IMR-90 (cell line): ENCODE data around the gene PARD3. TPM values are rescaled to one million over a fixed set of nuclear protein-coding genes. Genes with fewer than 3 reads are reported as not detected.

Experiments used
- ATAC-seq: fragments of 200-7000 bp; cut with Tn5 transposase; 2 replicates; pipeline ENCODE4 v1.9.1; 2020; ENCODE audit warnings: low read depth, mild to moderate bottlenecking, moderate library complexity
- BruUV-seq: library from RNA; stranded (reverse); fragments of 400-500 nt; replicated peaks from 2 replicates; lab custom pipeline; 2021; lab: Mats Ljungman, UMichigan
- CTCF ChIA-PET: fragments of 300-600 bp; formaldehyde crosslinking; extraction: SDS; loops from one replicate; lab custom pipeline; 2021; ENCODE audit warnings: antibody characterized with exemption; lab: Yijun Ruan, JAX
- POLR2A ChIA-PET: fragments of 300-600 bp; sonication (Branson Sonifier 250); formaldehyde crosslinking; loops from one replicate; lab custom pipeline; 2022; ENCODE audit warnings: antibody characterized with exemption; ENCODE audit not compliant: unreplicated experiment; lab: Charles Lee
- DNase-seq: peaks from one replicate; pipeline ENCODE4 v3.0.0; 2013
- H2AFZ ChIP-seq: replicated peaks from 2 replicates; pipeline ENCODE3; 2013; ENCODE audit warnings: low read length, mild to moderate bottlenecking; ENCODE audit not compliant: poor library complexity
- H2AK5ac ChIP-seq: 2 replicates; pipeline ENCODE4 v1.6.1; 2013; ENCODE audit warnings: low read depth, low read length, inconsistent platforms
- H2AK9ac ChIP-seq: replicated peaks from 2 replicates; pipeline ENCODE3; 2013; ENCODE audit warnings: mild to moderate bottlenecking, low read depth, low read length, moderate library complexity; ENCODE audit not compliant: poor library complexity
- H2BK120ac ChIP-seq: 2 replicates; pipeline ENCODE4 v1.6.1; 2013; ENCODE audit warnings: low read depth, low read length, inconsistent platforms
- H2BK15ac ChIP-seq: 3 replicates; pipeline ENCODE4 v1.6.1; 2013; ENCODE audit warnings: low read depth, low read length, inconsistent platforms
- H2BK20ac ChIP-seq: 2 replicates; pipeline ENCODE4 v1.6.1; 2013; ENCODE audit warnings: low read depth, mild to moderate bottlenecking, inconsistent platforms, low read length, moderate library complexity
- H2BK5ac ChIP-seq: 2 replicates; pipeline ENCODE4 v1.6.1; 2013; ENCODE audit warnings: mild to moderate bottlenecking, low read depth, low read length, inconsistent platforms; ENCODE audit not compliant: poor library complexity, severe bottlenecking
- H3K14ac ChIP-seq: replicated peaks from 2 replicates; pipeline ENCODE4 v1.6.1; 2013; ENCODE audit warnings: low read depth, low read length, inconsistent platforms
- H3K18ac ChIP-seq: 2 replicates; pipeline ENCODE4 v1.6.1; 2013; ENCODE audit warnings: low read depth, low read length, control low read depth
- H3K23ac ChIP-seq: 2 replicates; pipeline ENCODE4 v1.6.1; 2013; ENCODE audit warnings: low read depth, low read length, inconsistent platforms
- H3K27ac ChIP-seq: 2 replicates; pipeline ENCODE4 v1.5.1; 2013; ENCODE audit warnings: mild to moderate bottlenecking, control low read depth, low read length; ENCODE audit not compliant: insufficient read depth
- H3K27me3 ChIP-seq: 2 replicates; pipeline ENCODE4 v1.6.1; 2013; ENCODE audit warnings: low read length; ENCODE audit not compliant: control insufficient read depth, insufficient read depth
- H3K36me3 ChIP-seq: 2 replicates; pipeline ENCODE4 v1.6.1; 2013; ENCODE audit warnings: low read length, mixed read lengths; ENCODE audit not compliant: control insufficient read depth, insufficient read depth
- H3K4ac ChIP-seq: 2 replicates; pipeline ENCODE4 v1.6.1; 2013; ENCODE audit warnings: low read depth, low read length, inconsistent platforms
- H3K4me1 ChIP-seq: 2 replicates; pipeline ENCODE4 v1.6.1; 2013; ENCODE audit warnings: low read length, mixed read lengths; ENCODE audit not compliant: control insufficient read depth, insufficient read depth
- H3K4me2 ChIP-seq: 2 replicates; pipeline ENCODE4 v1.6.1; 2013; ENCODE audit warnings: low read depth, mild to moderate bottlenecking, control low read depth, low read length, moderate library complexity
- H3K4me3 ChIP-seq: 2 replicates; pipeline ENCODE4 v1.5.1; 2013; ENCODE audit warnings: low read depth, mild to moderate bottlenecking, control low read depth, low read length, moderate library complexity; ENCODE audit not compliant: insufficient read depth
- H3K56ac ChIP-seq: 2 replicates; pipeline ENCODE4 v1.6.1; 2013; ENCODE audit warnings: low read length, inconsistent platforms; ENCODE audit not compliant: insufficient read depth; ENCODE audit errors: extremely low read depth
- H3K79me1 ChIP-seq, 2 experiments: 2 replicates each; pipeline ENCODE4 v1.6.1; 2013; ENCODE audit warnings: low read length in 2 of 2, inconsistent platforms in 1 of 2, low read depth in 1 of 2
- H3K9ac ChIP-seq: 2 replicates; pipeline ENCODE4 v1.6.1; 2013; ENCODE audit warnings: low read depth, low read length, control low read depth
- H3K9me1 ChIP-seq: 2 replicates; pipeline ENCODE4 v1.6.1; 2013; ENCODE audit warnings: low read length, inconsistent platforms; ENCODE audit not compliant: insufficient read depth
- H3K9me3 ChIP-seq: 2 replicates; pipeline ENCODE4 v1.6.1; 2013; ENCODE audit warnings: low read length; ENCODE audit not compliant: control insufficient read depth, insufficient read depth
- H4K20me1 ChIP-seq: 2 replicates; pipeline ENCODE4 v1.6.1; 2013; ENCODE audit warnings: low read length, inconsistent platforms; ENCODE audit not compliant: insufficient read depth
- H4K5ac ChIP-seq: 2 replicates; pipeline ENCODE4 v1.6.1; 2013; ENCODE audit warnings: mild to moderate bottlenecking, low read depth, low read length, control low read depth
- H4K8ac ChIP-seq, 2 experiments: 2 replicates each; pipeline ENCODE4 v1.6.1; 2013; ENCODE audit warnings: low read depth in 2 of 2, low read length in 2 of 2, control low read depth in 1 of 2, inconsistent platforms in 1 of 2
- H4K91ac ChIP-seq: 2 replicates; pipeline ENCODE4 v1.6.1; 2013; ENCODE audit warnings: low read depth, low read length, inconsistent platforms; ENCODE audit not compliant: insufficient read depth
- BHLHE40 ChIP-seq: fragments of 150-350 bp; IDR thresholded peaks from 2 replicates; pipeline ENCODE4 v1.6.1; 2016; ENCODE audit warnings: mild to moderate bottlenecking, low read depth, low read length
- CEBPB ChIP-seq: IDR thresholded peaks from 2 replicates; pipeline ENCODE4 v1.6.1; 2012; ENCODE audit warnings: low read depth, low read length, improper control_type of control experiment
- CHD1 ChIP-seq: IDR thresholded peaks from 2 replicates; pipeline ENCODE4 v1.6.1; 2012; ENCODE audit warnings: low read depth, low read length, improper control_type of control experiment
- FOS ChIP-seq: fragments of 150-350 bp; IDR thresholded peaks from 2 replicates; pipeline ENCODE4 v1.6.1; 2016; ENCODE audit warnings: low read depth, low read length
- MAFK ChIP-seq: IDR thresholded peaks from 2 replicates; pipeline ENCODE4 v1.6.1; 2012; ENCODE audit warnings: low read depth, low read length, improper control_type of control experiment
- MAZ ChIP-seq: IDR thresholded peaks from 2 replicates; pipeline ENCODE4 v1.6.1; 2012; ENCODE audit warnings: low read depth, mild to moderate bottlenecking, low read length, improper control_type of control experiment, moderate library complexity, borderline replicate concordance
- MXI1 ChIP-seq: IDR thresholded peaks from 2 replicates; pipeline ENCODE4 v1.6.1; 2012; ENCODE audit warnings: low read depth, mild to moderate bottlenecking, low read length, moderate library complexity, borderline replicate concordance
- NFE2L2 ChIP-seq: fragments of 150-350 bp; IDR thresholded peaks from 2 replicates; pipeline ENCODE4 v1.6.1; 2016; ENCODE audit warnings: low read depth, mild to moderate bottlenecking, low read length
- POLR2A ChIP-seq: IDR thresholded peaks from 2 replicates; pipeline ENCODE4 v1.6.1; 2012; ENCODE audit warnings: mild to moderate bottlenecking, low read depth, low read length
- RAD21 ChIP-seq: IDR thresholded peaks from 2 replicates; pipeline ENCODE4 v1.6.1; 2012; ENCODE audit warnings: low read length, improper control_type of control experiment
- RCOR1 ChIP-seq: IDR thresholded peaks from 2 replicates; pipeline ENCODE4 v1.6.1; 2012; ENCODE audit warnings: mild to moderate bottlenecking, low read length, improper control_type of control experiment; ENCODE audit not compliant: insufficient replicate concordance
- RFX5 ChIP-seq: IDR thresholded peaks from 2 replicates; pipeline ENCODE4 v1.8.0; 2012; ENCODE audit warnings: low read depth, mild to moderate bottlenecking, low read length, moderate library complexity
- SMC3 ChIP-seq: fragments of 150-350 bp; IDR thresholded peaks from 2 replicates; pipeline ENCODE4 v1.6.1; 2016; ENCODE audit warnings: low read depth, mild to moderate bottlenecking, antibody characterized with exemption, low read length, moderate library complexity
- USF2 ChIP-seq: fragments of 150-350 bp; IDR thresholded peaks from 2 replicates; pipeline ENCODE4 v1.6.1; 2017; ENCODE audit warnings: mild to moderate bottlenecking, antibody characterized with exemption, low read length, low read depth
- WGBS, 2 experiments: methylation state at CpG; one replicate each; pipeline versions ENCODE4 v1.1.5 to v1.1.7; 2013; ENCODE audit warnings: missing lambda C conversion rate in 2 of 2; ENCODE audit not compliant: insufficient read length in 1 of 2; ENCODE audit errors: extremely low coverage in 2 of 2; 5-methylcytosine and 5-hydroxymethylcytosine counted together
- dilution Hi-C: fragments of 300-500 bp; cut with HindIII; formaldehyde crosslinking; loops from one replicate; pipeline ENCODE4 v1.14.3; 2018; ENCODE audit warnings: low sequenced_read_pairs; ENCODE audit not compliant: unreplicated experiment
- in situ Hi-C: fragments of 300-500 bp; cut with MboI; formaldehyde crosslinking; loops from 3 replicates; pipeline ENCODE4 v1.14.3; 2019; ENCODE audit warnings: low sequenced_read_pairs, inconsistent platforms, mixed read lengths
- intact Hi-C: fragments of 100-400 bp; cut with micrococcal nuclease; formaldehyde crosslinking; loops from 2 replicates; pipeline ENCODE4 v1.10.0; 2022
- polyA plus RNA-seq, 3 experiments: library from polyadenylated mRNA; depleted of rRNA; stranded (reverse); fragments of >200 nt; gene quantifications; 2 replicates each; pipeline ENCODE4 v1.2.3, GENCODE V29; 2012; ENCODE audit warnings: low replicate concordance in 1 of 3
- total RNA-seq: library from RNA; depleted of rRNA; stranded (reverse); fragments of >200 nt; gene quantifications from 2 replicates; pipeline ENCODE4 v1.2.3, GENCODE V29; 2012
- TF ChIP-seq, protein P1 (sequence below): conservative IDR thresholded peaks from 2 replicates; pipeline ENCODE4 v1.5.1; 2012; ENCODE audit warnings: mild to moderate bottlenecking, low read depth, low read length, improper control_type of control experiment
- TF ChIP-seq, protein P2 (sequence below): fragments of 150-350 bp; IDR thresholded peaks from 2 replicates; pipeline ENCODE4 v1.6.1; 2016; ENCODE audit warnings: low read depth, mild to moderate bottlenecking, low read length, moderate library complexity, borderline replicate concordance

PARD3 gene
- total and polyA plus RNA-seq, 2 of the 4 experiments (the other 2 are of a cell fraction): 14.6 to 37.5 TPM

DNA sequence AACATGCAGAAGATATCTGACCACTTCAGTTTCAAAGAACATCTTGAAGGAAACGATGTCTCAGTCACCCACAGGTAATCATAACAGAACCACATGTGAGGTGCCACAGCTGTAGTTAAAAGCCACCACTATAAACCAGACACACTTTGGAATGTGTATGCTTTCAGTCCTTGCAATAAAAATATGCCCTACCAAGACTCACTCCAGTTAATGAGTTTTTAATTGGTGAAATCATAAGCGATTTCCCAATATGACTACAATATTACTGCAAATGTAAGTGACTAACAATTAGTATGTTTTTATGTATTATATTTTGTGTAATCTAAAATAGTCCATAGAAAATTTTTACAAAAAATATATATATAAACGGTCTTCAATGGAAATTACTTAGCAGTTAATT, 428.2 kb downstream of the PARD3 start:
- Histone ChIP-seq H3K4me2 (no peak overlapping the region), H3K23ac (no peak overlapping the region), H3K36me3 (peaks cover 2% of the 10 kb centered on the region; the same call in 1 of the 2 replicates), H3K56ac (no peak overlapping the region), H3K79me1 (no peaks in the 10 kb centered on the region), H3K18ac (no peak overlapping the region), H4K5ac (no peak overlapping the region), H3K27me3 (no peaks in the 10 kb centered on the region), H2AK9ac (no peak overlapping the region), H2BK20ac (no peak overlapping the region), H4K91ac (no peak overlapping the region), H3K4ac (no peak overlapping the region), H3K9ac (no peak overlapping the region), H2BK120ac (no peak overlapping the region), H2BK5ac (no peak overlapping the region), H3K27ac (no peak overlapping the region), H4K20me1 (no peaks in the 10 kb centered on the region), H4K8ac (no peak overlapping the region), H3K9me3 (no peaks in the 10 kb centered on the region), H3K9me1 (no peaks in the 10 kb centered on the region), H3K14ac (no peak overlapping the region), H2AFZ (no peak overlapping the region), H2AK5ac (no peak overlapping the region), H2BK15ac (no peak overlapping the region), H3K4me3 (no peak overlapping the region), H3K4me1 (peaks cover 2% of the 10 kb centered on the region)
- ChIA-PET CTCF (interaction anchor here (0.9 kb wide), 1 partner anchor 22 kb away, joined by 3 read pairs; no protein-coding TSS in a partner anchor), POLR2A (no interaction called here)
- DNase-seq (no peak), ATAC-seq (no peak)
- dilution Hi-C loops (no loop called here), intact Hi-C loops (loop anchor here (10.0 kb wide), 1 partner anchor 1052 kb away; the partner anchor contains the start of gene NRP1), in situ Hi-C loops (no loop called here)
- no CpG with 5 or more reads among the region's 3 CpGs for WGBS, 2 experiments
- TF ChIP-seq RFX5 (no peak), USF2 (no peak), SMC3 (no peak), MAFK (no peak), RAD21 (no peak), MXI1 (no peak), MAZ (no peak), CEBPB (no peak), CHD1 (no peak), RCOR1 (no peak), BHLHE40 (no peak), FOS (no peak), POLR2A (no peak), NFE2L2 (no peak)
- TF ChIP-seq, protein P1, sequence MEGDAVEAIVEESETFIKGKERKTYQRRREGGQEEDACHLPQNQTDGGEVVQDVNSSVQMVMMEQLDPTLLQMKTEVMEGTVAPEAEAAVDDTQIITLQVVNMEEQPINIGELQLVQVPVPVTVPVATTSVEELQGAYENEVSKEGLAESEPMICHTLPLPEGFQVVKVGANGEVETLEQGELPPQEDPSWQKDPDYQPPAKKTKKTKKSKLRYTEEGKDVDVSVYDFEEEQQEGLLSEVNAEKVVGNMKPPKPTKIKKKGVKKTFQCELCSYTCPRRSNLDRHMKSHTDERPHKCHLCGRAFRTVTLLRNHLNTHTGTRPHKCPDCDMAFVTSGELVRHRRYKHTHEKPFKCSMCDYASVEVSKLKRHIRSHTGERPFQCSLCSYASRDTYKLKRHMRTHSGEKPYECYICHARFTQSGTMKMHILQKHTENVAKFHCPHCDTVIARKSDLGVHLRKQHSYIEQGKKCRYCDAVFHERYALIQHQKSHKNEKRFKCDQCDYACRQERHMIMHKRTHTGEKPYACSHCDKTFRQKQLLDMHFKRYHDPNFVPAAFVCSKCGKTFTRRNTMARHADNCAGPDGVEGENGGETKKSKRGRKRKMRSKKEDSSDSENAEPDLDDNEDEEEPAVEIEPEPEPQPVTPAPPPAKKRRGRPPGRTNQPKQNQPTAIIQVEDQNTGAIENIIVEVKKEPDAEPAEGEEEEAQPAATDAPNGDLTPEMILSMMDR: no peak
- TF ChIP-seq, protein P2, sequence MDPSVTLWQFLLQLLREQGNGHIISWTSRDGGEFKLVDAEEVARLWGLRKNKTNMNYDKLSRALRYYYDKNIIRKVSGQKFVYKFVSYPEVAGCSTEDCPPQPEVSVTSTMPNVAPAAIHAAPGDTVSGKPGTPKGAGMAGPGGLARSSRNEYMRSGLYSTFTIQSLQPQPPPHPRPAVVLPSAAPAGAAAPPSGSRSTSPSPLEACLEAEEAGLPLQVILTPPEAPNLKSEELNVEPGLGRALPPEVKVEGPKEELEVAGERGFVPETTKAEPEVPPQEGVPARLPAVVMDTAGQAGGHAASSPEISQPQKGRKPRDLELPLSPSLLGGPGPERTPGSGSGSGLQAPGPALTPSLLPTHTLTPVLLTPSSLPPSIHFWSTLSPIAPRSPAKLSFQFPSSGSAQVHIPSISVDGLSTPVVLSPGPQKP: no peak
- no TSS peak for BruUV-seq
